ENCODE results near the gene FFAR3. TPM values are rescaled to one million over a fixed set of nuclear protein-coding genes. Genes with fewer than 3 reads are reported as not detected.

The FFAR3 gene
- total and polyA plus RNA-seq, 2 of the 8 experiments (the other 6 are each of a cell fraction or from before 2014, with no cell fraction given), result not detected

DNA sequence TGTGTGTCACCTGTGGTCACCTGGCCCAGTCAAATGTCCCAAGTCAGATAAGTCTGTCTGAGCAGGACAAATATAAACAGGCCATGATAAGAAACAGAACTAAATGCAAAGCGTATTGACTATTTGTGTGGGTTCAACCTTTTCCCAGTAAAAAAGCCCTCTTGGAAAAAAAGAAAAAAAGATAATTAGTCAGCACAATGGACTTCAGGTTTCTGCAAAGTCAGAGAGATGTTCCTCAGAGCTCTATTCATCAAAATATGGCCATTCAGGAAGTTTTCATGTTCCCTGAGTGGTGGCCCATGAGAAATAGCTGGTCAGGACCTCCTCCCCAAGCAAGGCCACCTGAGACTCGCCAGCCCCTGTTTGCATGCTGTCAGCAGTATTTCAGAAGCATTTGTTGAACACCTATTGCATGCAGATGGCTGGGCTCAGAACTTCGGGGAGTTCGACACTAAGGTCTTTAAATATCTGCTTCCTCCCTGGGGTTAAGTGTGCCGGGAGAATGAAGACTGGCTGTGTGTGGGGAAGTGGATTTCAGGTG lies 2.7 kb downstream of the FFAR3 start (continued):
- TF ChIP-seq KDM1A (IDR thresholded peaks at IDR 0.05; ENCODE audit: borderline replicate concordance, low read length), result no peak

Measured in H1 (cell line).